Endothelial cell of umbilical vein (primary cell): ENCODE measurements around the gene ABTB2. TPM values are rescaled to one million over a fixed set of nuclear protein-coding genes. Genes with fewer than 3 reads are reported as not detected.

Source experiments
- BruUV-seq: library from RNA; stranded (reverse); fragments of 400-500 nt; replicated peaks from 2 replicates; lab custom pipeline; 2021; lab: Mats Ljungman, UMichigan
- CTCF ChIA-PET: fragments of 300-600, 350-600 bp; sonication (Branson Sonifier 250); formaldehyde crosslinking; loops from one replicate; lab custom pipeline; 2021; ENCODE audit warnings: antibody characterized with exemption, inconsistent platforms; lab: Charles Lee
- POLR2A ChIA-PET: fragments of 300-600, 350-600 bp; sonication (Branson Sonifier 250); formaldehyde crosslinking; loops from one replicate; lab custom pipeline; 2021; ENCODE audit warnings: antibody characterized with exemption, inconsistent platforms; lab: Charles Lee
- DNase-seq: peaks from one replicate; pipeline ENCODE4 v3.0.0-alpha.2; 2011; ENCODE audit warnings: low read depth, low spot score
- FAIRE-seq: peaks from 2 replicates; lab custom pipeline; 2011; peaks lifted over from hg19 to GRCh38; lab: Jason Lieb, UNC
- H2AFZ ChIP-seq: 2 replicates; pipeline ENCODE4 v1.6.0; 2012; ENCODE audit warnings: low read depth, low read length, control low read depth, inconsistent platforms
- H3K27ac ChIP-seq: 2 replicates; pipeline ENCODE4 v1.5.1; 2011; ENCODE audit warnings: low read depth, mild to moderate bottlenecking, control low read depth, low read length, moderate library complexity; ENCODE audit not compliant: insufficient read depth
- H3K27me3 ChIP-seq, 2 experiments: 2 replicates each; pipeline versions ENCODE4 v1.6.0 to v1.6.1; 2011; ENCODE audit warnings: low read length in 2 of 2, mixed read lengths in 1 of 2; ENCODE audit not compliant: control insufficient read depth in 2 of 2, insufficient read depth in 2 of 2
- H3K36me3 ChIP-seq, 2 experiments: 2 replicates in 1 of 2; 3 replicates in 1 of 2; pipeline ENCODE4 v1.5.1; 2011; ENCODE audit warnings: low read length in 2 of 2, mild to moderate bottlenecking in 1 of 2, moderate library complexity in 1 of 2; ENCODE audit not compliant: control insufficient read depth in 2 of 2, insufficient read depth in 2 of 2; ENCODE audit errors: extremely low read depth in 1 of 2
- H3K4me1 ChIP-seq: 3 replicates; pipeline ENCODE4 v1.5.1; 2011; ENCODE audit warnings: mild to moderate bottlenecking, low read length; ENCODE audit not compliant: control insufficient read depth, insufficient read depth; ENCODE audit errors: extremely low read depth
- H3K4me2 ChIP-seq: 2 replicates; pipeline ENCODE4 v1.6.1; 2011; ENCODE audit warnings: low read length, control low read depth, mixed read lengths; ENCODE audit not compliant: insufficient read depth
- H3K4me3 ChIP-seq, 3 experiments: fragments of 200-600 bp in 1 of 3; sonication (generic), shearing (Covaris generic) in 1 of 3; replicated peaks in 1 of 3; 2 replicates each; pipeline ENCODE4 v1.5.1; 2011 to 2016; ENCODE audit warnings: control low read depth in 3 of 3, low read length in 3 of 3, mild to moderate bottlenecking in 2 of 3, inconsistent platforms in 1 of 3, low read depth in 1 of 3, moderate library complexity in 1 of 3; ENCODE audit not compliant: insufficient read depth in 1 of 3
- H3K79me2 ChIP-seq: 2 replicates; pipeline ENCODE4 v1.6.0; 2012; ENCODE audit warnings: low read length, inconsistent platforms; ENCODE audit not compliant: control insufficient read depth, insufficient read depth
- H3K9ac ChIP-seq: replicated peaks from 2 replicates; pipeline ENCODE3; 2011; ENCODE audit warnings: low read length, control low read depth; ENCODE audit not compliant: insufficient read depth; ENCODE audit errors: extremely low read depth
- H3K9me1 ChIP-seq: replicated peaks from 3 replicates; pipeline ENCODE4 v1.6.0; 2011; ENCODE audit warnings: mild to moderate bottlenecking, low read length; ENCODE audit not compliant: control insufficient read depth, insufficient read depth; ENCODE audit errors: extremely low read depth
- H3K9me3 ChIP-seq: replicated peaks from 2 replicates; pipeline ENCODE4 v1.5.1; 2012; ENCODE audit warnings: low read length, inconsistent platforms; ENCODE audit not compliant: control insufficient read depth, insufficient read depth
- H4K20me1 ChIP-seq: replicated peaks from 2 replicates; pipeline ENCODE3; 2011; ENCODE audit warnings: mild to moderate bottlenecking, low read length; ENCODE audit not compliant: control insufficient read depth, insufficient read depth; ENCODE audit errors: extremely low read depth
- EZH2 ChIP-seq: IDR thresholded peaks from 2 replicates; pipeline ENCODE4 v1.6.1; 2012; ENCODE audit warnings: borderline replicate concordance, low read depth, mild to moderate bottlenecking, moderate library complexity, low read length, inconsistent platforms; ENCODE audit not compliant: severe bottlenecking
- FOS ChIP-seq: IDR thresholded peaks from 2 replicates; pipeline ENCODE4 v1.6.1; 2011; ENCODE audit warnings: mild to moderate bottlenecking, low read length, moderate library complexity, borderline replicate concordance; ENCODE audit not compliant: insufficient read depth
- GATA2 ChIP-seq: IDR thresholded peaks from 2 replicates; pipeline ENCODE4 v1.7.0; 2011; ENCODE audit warnings: low read depth, mild to moderate bottlenecking, moderate library complexity, mixed read lengths, low read length; ENCODE audit not compliant: insufficient read length, insufficient read depth
- JUN ChIP-seq: IDR thresholded peaks from 2 replicates; pipeline ENCODE4 v1.6.1; 2011; ENCODE audit warnings: borderline replicate concordance, low read depth; ENCODE audit not compliant: insufficient read length, insufficient read depth
- MYC ChIP-seq: IDR thresholded peaks from one replicate; pipeline ENCODE4 v1.6.1; 2011; ENCODE audit warnings: mild to moderate bottlenecking, low read depth, low read length
- POLR2A ChIP-seq: IDR thresholded peaks from 2 replicates; pipeline ENCODE4 v1.6.1; 2012; ENCODE audit warnings: low read depth, mild to moderate bottlenecking, control low read depth, low read length
- POLR2AphosphoS5 ChIP-seq: IDR thresholded peaks from 2 replicates; pipeline ENCODE4 v1.6.1; 2012; ENCODE audit warnings: low read depth, mild to moderate bottlenecking, control low read depth, low read length, moderate library complexity; ENCODE audit not compliant: insufficient read depth
- dilution Hi-C: fragments of 300-500 bp; cut with MboI; formaldehyde crosslinking; loops from one replicate; pipeline ENCODE4 v1.15.0; 2019; ENCODE audit warnings: low sequenced_read_pairs; ENCODE audit not compliant: extremely low pct_ligation_motif_present
- intact Hi-C: fragments of 100-400 bp; cut with micrococcal nuclease; formaldehyde crosslinking; loops from one replicate; pipeline ENCODE4 v1.10.0; 2022
- polyA plus RNA-seq, 4 experiments: library from polyadenylated mRNA; depleted of rRNA in 3 of 4; stranded (reverse) in 3 of 4; unstranded in 1 of 4; fragments of >200 nt; gene quantifications; 2 replicates each; pipeline versions ENCODE4 v1.2.1 to v1.2.3, GENCODE V29; 2011 to 2012; ENCODE audit warnings: missing spikeins in 1 of 4
- total RNA-seq: library from RNA; stranded (reverse); gene quantifications from 2 replicates; pipeline ENCODE4 v1.2.3, GENCODE V29; 2021
- TF ChIP-seq, protein P1 (sequence below), 2 donors: IDR thresholded peaks; 1 replicate in 1 of 2; 2 replicates in 1 of 2; pipeline ENCODE4 v1.5.1; 2011; ENCODE audit warnings: low read length in 2 of 2, mild to moderate bottlenecking in 2 of 2, moderate library complexity in 2 of 2, control low read depth in 1 of 2, inconsistent platforms in 1 of 2, low read depth in 1 of 2; ENCODE audit not compliant: insufficient read depth in 1 of 2; ENCODE audit errors: extremely low read depth in 1 of 2
- TF ChIP-seq, protein P2 (sequence below): IDR thresholded peaks from 2 replicates; pipeline ENCODE4 v1.6.1; 2011; ENCODE audit not compliant: insufficient read depth, insufficient read length

Gene ABTB2
- total and polyA plus RNA-seq, 2 donors (not counting 3 experiments of a cell fraction or from before 2014, with no cell fraction given): 0.11 to 0.14 TPM

DNA sequence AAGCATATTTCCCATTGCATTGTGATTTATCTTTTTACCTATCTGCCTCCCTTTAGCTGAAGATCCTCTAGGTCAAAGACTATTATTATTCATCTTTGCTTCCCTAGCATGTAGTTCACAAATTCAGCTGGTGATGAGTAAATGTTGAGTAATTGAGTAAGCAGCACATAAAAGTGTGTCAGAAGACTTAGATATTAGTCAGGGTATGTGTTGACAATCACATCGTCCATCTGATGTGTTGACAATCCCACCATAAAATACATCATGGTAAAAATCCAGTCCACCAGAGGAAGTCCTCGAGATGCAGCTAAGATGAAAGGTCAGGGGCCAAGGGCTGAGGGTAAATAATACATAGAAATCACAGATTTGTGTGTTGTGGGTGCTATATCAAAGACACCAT lies 22.9 kb upstream of the ABTB2 start:
- BruUV-seq: no TSS peak
- H3K9me3 ChIP-seq: peaks cover 2% of the 10 kb centered on the region
- no peaks in the 10 kb centered on the region for H3K4me1 ChIP-seq
- H3K27ac ChIP-seq: no peak overlapping the region
- no peaks in the 10 kb centered on the region for H3K79me2 ChIP-seq
- no peaks in the 10 kb centered on the region for H4K20me1 ChIP-seq
- no peaks in the 10 kb centered on the region for H3K27me3 ChIP-seq
- H3K4me2 ChIP-seq: no peak overlapping the region
- no peak overlapping the region for H3K9ac ChIP-seq
- ChIA-PET POLR2A (no interaction called here), CTCF (no interaction called here)
- no peak for FAIRE-seq
- H3K36me3 ChIP-seq: no peaks in the 10 kb centered on the region
- no peak for DNase-seq
- TF ChIP-seq POLR2AphosphoS5 (no peak), FOS (peak; percentile 53), GATA2 (peak; percentile 52)
- dilution Hi-C loops: no loop called here
- no peaks in the 10 kb centered on the region for H3K9me1 ChIP-seq
- no peak overlapping the region for H3K4me3 ChIP-seq
- intact Hi-C loops: no loop called here
- H2AFZ ChIP-seq: no peak overlapping the region

DNA sequence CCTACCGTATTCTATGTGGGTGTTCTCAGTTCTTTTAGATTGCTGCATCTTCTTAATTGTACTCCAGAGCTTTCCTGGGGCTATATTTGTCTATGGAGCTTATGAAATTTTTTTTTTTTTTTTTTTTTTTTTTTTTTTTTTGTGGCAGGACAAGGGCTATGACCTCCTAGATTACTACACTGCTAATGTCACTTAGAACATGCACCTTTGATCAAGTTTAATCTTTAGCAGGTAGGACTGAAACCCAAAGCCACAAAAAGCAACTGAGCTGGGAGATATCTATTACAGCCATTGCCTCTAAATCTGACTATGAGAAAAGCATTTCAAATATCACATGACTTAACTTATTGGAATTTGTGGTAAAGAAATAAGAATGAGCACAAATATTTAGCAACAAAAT lies 21.7 kb upstream of the ABTB2 start:
- Histone ChIP-seq H3K4me3 (no peak overlapping the region), H3K4me2 (no peak overlapping the region), H3K9me3 (peaks cover 2% of the 10 kb centered on the region), H3K79me2 (no peaks in the 10 kb centered on the region), H3K36me3 (no peaks in the 10 kb centered on the region), H3K27me3 (no peaks in the 10 kb centered on the region), H3K9ac (no peak overlapping the region), H3K27ac (no peak overlapping the region), H3K9me1 (no peaks in the 10 kb centered on the region), H4K20me1 (no peaks in the 10 kb centered on the region), H2AFZ (no peak overlapping the region), H3K4me1 (no peaks in the 10 kb centered on the region)
- intact Hi-C loops: no loop called here
- no peak for TF ChIP-seq GATA2
- TF ChIP-seq EZH2: no peak
- no peak for TF ChIP-seq FOS
- TF ChIP-seq, protein P1, sequence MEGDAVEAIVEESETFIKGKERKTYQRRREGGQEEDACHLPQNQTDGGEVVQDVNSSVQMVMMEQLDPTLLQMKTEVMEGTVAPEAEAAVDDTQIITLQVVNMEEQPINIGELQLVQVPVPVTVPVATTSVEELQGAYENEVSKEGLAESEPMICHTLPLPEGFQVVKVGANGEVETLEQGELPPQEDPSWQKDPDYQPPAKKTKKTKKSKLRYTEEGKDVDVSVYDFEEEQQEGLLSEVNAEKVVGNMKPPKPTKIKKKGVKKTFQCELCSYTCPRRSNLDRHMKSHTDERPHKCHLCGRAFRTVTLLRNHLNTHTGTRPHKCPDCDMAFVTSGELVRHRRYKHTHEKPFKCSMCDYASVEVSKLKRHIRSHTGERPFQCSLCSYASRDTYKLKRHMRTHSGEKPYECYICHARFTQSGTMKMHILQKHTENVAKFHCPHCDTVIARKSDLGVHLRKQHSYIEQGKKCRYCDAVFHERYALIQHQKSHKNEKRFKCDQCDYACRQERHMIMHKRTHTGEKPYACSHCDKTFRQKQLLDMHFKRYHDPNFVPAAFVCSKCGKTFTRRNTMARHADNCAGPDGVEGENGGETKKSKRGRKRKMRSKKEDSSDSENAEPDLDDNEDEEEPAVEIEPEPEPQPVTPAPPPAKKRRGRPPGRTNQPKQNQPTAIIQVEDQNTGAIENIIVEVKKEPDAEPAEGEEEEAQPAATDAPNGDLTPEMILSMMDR (IDR thresholded peaks at IDR 0.05; ENCODE audit: extremely low read depth in 1 of 2, insufficient read depth in 1 of 2, low read depth in 1 of 2, low read length in 2 of 2): no peak
- no peak for TF ChIP-seq POLR2A
- no peak for TF ChIP-seq MYC
- no peak for TF ChIP-seq JUN
- TF ChIP-seq, protein P2, sequence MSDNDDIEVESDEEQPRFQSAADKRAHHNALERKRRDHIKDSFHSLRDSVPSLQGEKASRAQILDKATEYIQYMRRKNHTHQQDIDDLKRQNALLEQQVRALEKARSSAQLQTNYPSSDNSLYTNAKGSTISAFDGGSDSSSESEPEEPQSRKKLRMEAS: no peak
- no peak for TF ChIP-seq POLR2AphosphoS5
- POLR2A ChIA-PET: no interaction called here
- DNase-seq (no peak), FAIRE-seq (no peak)
- dilution Hi-C loops: no loop called here
- BruUV-seq: no TSS peak
- CTCF ChIA-PET: no interaction called here
